Mesendoderm (in vitro differentiated cells): ENCODE results near the gene CYTH3.
"Not testable (repeated sequence)": the region's sequence is repeated elsewhere in the genome, so short reads cannot be mapped to it uniquely, and the experiment has no call there.

ENCODE experiments used
- DNase-seq: peaks from one replicate; pipeline ENCODE4 v3.0.0; 2013
- H2AK5ac ChIP-seq: 2 replicates; pipeline ENCODE4 v1.6.1; 2013; ENCODE audit warnings: low read length, inconsistent platforms
- H2BK120ac ChIP-seq: 2 replicates; pipeline ENCODE4 v1.6.1; 2013; ENCODE audit warnings: low read depth, mild to moderate bottlenecking, low read length, moderate library complexity, mixed read lengths
- H2BK15ac ChIP-seq: replicated peaks from 2 replicates; pipeline ENCODE4 v1.6.1; 2013; ENCODE audit warnings: low read depth, mild to moderate bottlenecking, moderate library complexity
- H2BK5ac ChIP-seq: 2 replicates; pipeline ENCODE4 v1.6.1; 2013; ENCODE audit warnings: low read length, inconsistent platforms
- H3K18ac ChIP-seq: 2 replicates; pipeline ENCODE4 v1.6.1; 2013; ENCODE audit warnings: mild to moderate bottlenecking, low read length, mixed read lengths
- H3K23ac ChIP-seq: one replicate; pipeline ENCODE4 v1.6.1; 2013; ENCODE audit warnings: low read length
- H3K27ac ChIP-seq: 2 replicates; pipeline ENCODE4 v1.5.1; 2013; ENCODE audit warnings: low read depth, mild to moderate bottlenecking, inconsistent platforms, low read length, moderate library complexity
- H3K27me3 ChIP-seq: 2 replicates; pipeline ENCODE4 v1.6.1; 2013; ENCODE audit warnings: low read length, control low read depth, mild to moderate bottlenecking, inconsistent platforms; ENCODE audit not compliant: insufficient read depth, poor library complexity
- H3K36me3 ChIP-seq: 2 replicates; pipeline ENCODE4 v1.6.1; 2013; ENCODE audit warnings: low read length, inconsistent platforms; ENCODE audit not compliant: control insufficient read depth, insufficient read depth
- H3K4ac ChIP-seq: one replicate; pipeline ENCODE4 v1.6.1; 2013; ENCODE audit warnings: low read depth, mild to moderate bottlenecking, low read length, moderate library complexity
- H3K4me1 ChIP-seq: 2 replicates; pipeline ENCODE4 v1.6.1; 2013; ENCODE audit warnings: low read depth, low read length, inconsistent platforms; ENCODE audit not compliant: control insufficient read depth
- H3K4me2 ChIP-seq: 2 replicates; pipeline ENCODE4 v1.6.1; 2013; ENCODE audit warnings: low read length
- H3K4me3 ChIP-seq: 2 replicates; pipeline ENCODE4 v1.5.1; 2013; ENCODE audit warnings: mild to moderate bottlenecking, low read length
- H3K56ac ChIP-seq: one replicate; pipeline ENCODE4 v1.6.1; 2013; ENCODE audit warnings: low read length
- H3K79me1 ChIP-seq: 2 replicates; pipeline ENCODE4 v1.6.1; 2013; ENCODE audit warnings: low read length, inconsistent platforms
- H3K79me2 ChIP-seq: 2 replicates; pipeline ENCODE4 v1.6.1; 2013; ENCODE audit warnings: mild to moderate bottlenecking, low read length; ENCODE audit not compliant: control insufficient read depth, insufficient read depth
- H3K9ac ChIP-seq: 2 replicates; pipeline ENCODE4 v1.6.1; 2013; ENCODE audit warnings: low read length, inconsistent platforms
- H4K5ac ChIP-seq: one replicate; pipeline ENCODE4 v1.6.1; 2013; ENCODE audit warnings: low read length
- H4K8ac ChIP-seq: one replicate; pipeline ENCODE4 v1.6.1; 2013; ENCODE audit warnings: low read depth, mild to moderate bottlenecking, control low read depth, low read length, moderate library complexity
- WGBS: extraction: QIAGEN DNeasy Blood & Tissue Kit; methylation state at CpG from one replicate; pipeline ENCODE4 v1.1.7; 2013; ENCODE audit warnings: low lambda C conversion rate, missing lambda C conversion rate; ENCODE audit not compliant: insufficient coverage; ENCODE audit errors: extremely low coverage; 5-methylcytosine and 5-hydroxymethylcytosine counted together

The CYTH3 gene

DNA sequence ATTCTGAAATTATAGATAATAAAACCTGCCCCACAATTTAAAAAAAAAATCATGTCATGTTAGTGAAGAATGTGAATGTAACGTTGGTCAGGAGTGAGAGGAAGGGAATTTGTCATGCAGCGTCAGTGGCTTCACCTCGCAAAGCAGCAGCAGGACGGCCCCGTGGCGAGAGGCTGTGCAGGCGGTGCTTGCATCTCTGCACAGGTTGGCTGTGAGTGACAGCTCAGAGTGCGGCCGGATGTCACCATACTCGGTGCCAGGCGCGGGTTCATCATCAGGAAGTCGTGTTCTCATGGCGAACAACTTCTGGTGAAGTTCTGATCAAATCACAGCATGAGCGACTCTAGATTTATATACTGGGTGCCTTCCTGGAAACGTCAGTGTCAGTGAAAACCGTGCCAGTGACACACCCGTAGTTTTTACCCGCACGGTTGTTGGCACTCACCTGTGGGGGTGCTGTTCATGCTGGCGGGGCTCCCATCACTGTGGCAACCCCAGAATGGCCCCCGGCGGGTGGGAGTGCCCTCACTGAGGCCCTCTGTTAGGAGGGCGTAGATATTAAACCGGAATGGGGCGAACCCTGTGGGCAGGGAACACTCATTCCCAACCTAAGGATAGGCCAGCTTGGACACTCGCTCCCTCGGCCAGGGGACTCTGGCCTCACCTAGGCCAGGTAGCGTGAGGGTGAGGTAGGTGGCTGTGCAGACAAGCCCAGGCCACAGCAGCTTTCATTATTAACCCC, 120.3 kb downstream of the CYTH3 start:
- H3K79me1 ChIP-seq = no peaks in the 10 kb centered on the region
- DNase-seq = no peak
- H2BK5ac ChIP-seq = no peak overlapping the region
- H3K79me2 ChIP-seq = no peaks in the 10 kb centered on the region
- H4K5ac ChIP-seq = no peak overlapping the region
- H2BK15ac ChIP-seq = no peak overlapping the region
- H3K4me1 ChIP-seq = no peaks in the 10 kb centered on the region
- no peak overlapping the region for H4K8ac ChIP-seq
- peaks cover 7% of the 10 kb centered on the region for H3K36me3 ChIP-seq
- no peak overlapping the region for H3K27ac ChIP-seq
- no peak overlapping the region for H3K4me3 ChIP-seq
- no peak overlapping the region for H3K9ac ChIP-seq
- H3K4ac ChIP-seq = no peak overlapping the region
- no peak overlapping the region for H3K18ac ChIP-seq
- H3K27me3 ChIP-seq = no peaks in the 10 kb centered on the region
- WGBS = no CpG with 5 or more reads among the region's 29 CpGs
- H2AK5ac ChIP-seq = no peak overlapping the region
- no peak overlapping the region for H3K23ac ChIP-seq
- no peak overlapping the region for H3K4me2 ChIP-seq
- H3K56ac ChIP-seq = no peak overlapping the region
- H2BK120ac ChIP-seq = no peak overlapping the region

DNA sequence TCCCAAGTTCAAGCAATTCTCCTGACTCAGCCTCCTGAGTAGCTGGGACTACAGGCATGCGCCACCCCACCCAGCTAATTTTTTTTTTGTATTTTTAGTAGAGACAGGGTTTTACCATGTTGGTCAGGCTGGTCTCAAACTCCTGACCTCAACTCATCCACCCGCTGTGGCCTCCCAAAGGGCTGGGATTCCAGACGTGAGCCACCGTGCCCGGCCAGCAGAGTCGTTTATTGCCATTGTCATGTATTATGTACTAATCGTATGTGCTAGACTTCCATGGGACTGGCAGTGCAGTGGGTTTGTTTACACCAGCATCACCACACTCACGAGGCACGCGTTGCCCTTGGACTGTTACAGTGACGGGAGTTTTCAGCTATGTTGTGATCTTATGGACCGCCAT, 120.9 kb downstream of the CYTH3 start:
- not testable (repeated sequence) for H2BK120ac ChIP-seq, H3K27ac ChIP-seq, H4K8ac ChIP-seq, H3K4me3 ChIP-seq, DNase-seq, H3K27me3 ChIP-seq, H3K4me2 ChIP-seq, H3K56ac ChIP-seq, H3K4ac ChIP-seq, H3K79me2 ChIP-seq, H3K9ac ChIP-seq, H2AK5ac ChIP-seq, H4K5ac ChIP-seq, H3K23ac ChIP-seq, H2BK15ac ChIP-seq, H2BK5ac ChIP-seq, H3K18ac ChIP-seq, H3K79me1 ChIP-seq, H3K4me1 ChIP-seq
- H3K36me3 ChIP-seq = peaks cover 11% of the 10 kb centered on the region
- WGBS = no CpG with 5 or more reads among the region's 12 CpGs

DNA sequence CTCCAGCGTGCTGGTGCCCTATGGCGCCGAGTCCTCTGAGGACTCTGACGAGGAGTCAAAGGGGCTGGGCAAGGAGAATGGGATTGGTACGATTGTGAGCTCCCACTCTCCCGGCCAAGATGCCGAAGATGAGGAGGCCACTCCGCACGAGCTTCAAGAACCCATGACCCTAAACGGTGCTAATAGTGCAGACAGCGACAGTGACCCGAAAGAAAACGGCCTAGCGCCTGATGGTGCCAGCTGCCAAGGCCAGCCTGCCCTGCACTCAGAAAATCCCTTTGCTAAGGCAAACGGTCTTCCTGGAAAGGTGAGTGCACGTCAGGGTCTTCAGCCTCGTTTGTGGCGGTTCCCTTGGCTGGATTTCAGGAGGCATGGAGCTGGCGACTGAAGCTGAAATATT, 122.4 kb downstream of the CYTH3 start:
- H3K18ac ChIP-seq = no peak overlapping the region

DNA sequence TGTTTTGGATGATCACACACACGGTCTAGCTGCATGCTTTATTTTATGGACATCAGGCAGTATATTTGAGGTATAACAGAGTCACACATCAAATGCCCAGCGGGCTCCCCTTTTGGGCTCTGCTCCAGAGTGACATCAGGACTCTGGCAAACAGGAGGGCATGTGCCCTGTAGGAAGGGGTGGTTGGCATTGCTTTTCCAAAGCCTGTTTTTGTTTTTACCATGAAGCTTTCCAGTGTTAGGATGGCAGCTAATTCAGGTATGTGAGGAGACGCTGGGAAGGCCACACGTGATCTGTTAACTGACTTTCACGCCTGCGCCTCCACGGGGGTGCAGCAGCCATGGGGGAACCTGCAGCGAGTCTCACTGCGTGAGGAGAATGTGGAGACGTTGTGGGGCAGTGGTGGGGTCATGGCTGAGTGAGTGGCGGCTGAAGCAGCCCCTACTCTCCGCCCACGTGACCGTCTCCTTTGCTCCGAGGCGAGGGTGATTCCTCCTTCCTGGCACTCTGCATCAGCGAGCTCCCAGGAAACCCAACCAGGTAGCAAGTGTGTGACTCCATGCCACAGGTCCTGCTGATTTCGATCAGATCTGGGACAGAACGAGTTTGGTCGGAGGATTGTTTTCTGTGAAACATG, 123.6 kb downstream of the CYTH3 start:
- Histone ChIP-seq H3K4me2 (no peak overlapping the region), H3K4me1 (no peaks in the 10 kb centered on the region), H2BK5ac (no peak overlapping the region), H3K4ac (no peak overlapping the region), H3K18ac (no peak overlapping the region), H3K79me2 (no peaks in the 10 kb centered on the region), H3K9ac (no peak overlapping the region), H3K36me3 (peaks cover 13% of the 10 kb centered on the region), H3K23ac (no peak overlapping the region), H2BK15ac (no peak overlapping the region), H4K5ac (no peak overlapping the region), H4K8ac (no peak overlapping the region), H2AK5ac (no peak overlapping the region), H3K56ac (no peak overlapping the region), H2BK120ac (no peak overlapping the region), H3K79me1 (no peaks in the 10 kb centered on the region), H3K27ac (no peak overlapping the region), H3K4me3 (no peak overlapping the region), H3K27me3 (no peaks in the 10 kb centered on the region)
- DNase-seq = no peak
- WGBS = no CpG with 5 or more reads among the region's 20 CpGs

More for the DNA sequence above, 122.4 kb downstream of the CYTH3 start:
- Histone ChIP-seq H3K27me3 (no peaks in the 10 kb centered on the region), H2BK5ac (no peak overlapping the region), H2BK120ac (no peak overlapping the region), H3K4me3 (no peak overlapping the region), H3K4me1 (no peaks in the 10 kb centered on the region), H4K8ac (no peak overlapping the region), H3K4ac (no peak overlapping the region), H3K79me2 (no peaks in the 10 kb centered on the region), H3K56ac (no peak overlapping the region), H3K79me1 (no peaks in the 10 kb centered on the region), H3K23ac (no peak overlapping the region), H3K27ac (no peak overlapping the region), H3K36me3 (peaks cover 13% of the 10 kb centered on the region), H3K9ac (no peak overlapping the region), H3K4me2 (no peak overlapping the region), H2BK15ac (no peak overlapping the region), H4K5ac (no peak overlapping the region), H2AK5ac (no peak overlapping the region)
- DNase-seq = no peak
- WGBS = no CpG with 5 or more reads among the region's 19 CpGs

DNA sequence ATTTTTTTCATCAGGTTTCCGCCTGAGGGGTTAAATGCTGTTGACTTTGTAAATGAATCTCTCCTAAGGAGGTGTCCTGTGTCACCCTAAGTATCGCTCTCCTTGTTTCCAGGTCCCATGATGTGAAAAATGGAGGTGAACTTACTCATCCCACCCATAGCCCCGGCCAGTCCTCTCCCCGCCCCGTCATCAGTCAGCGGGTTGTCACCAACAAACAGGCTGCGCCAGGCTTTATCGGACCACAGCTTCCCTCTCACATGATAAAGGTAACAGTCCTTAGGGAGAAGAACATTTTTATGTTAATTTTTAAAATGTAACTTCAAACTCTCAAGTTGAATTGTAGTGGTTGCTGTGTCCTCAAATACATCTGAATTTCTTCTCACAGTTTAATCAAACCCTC, 124.8 kb downstream of the CYTH3 start:
- Histone ChIP-seq H3K23ac (no peak overlapping the region), H3K4me1 (no peaks in the 10 kb centered on the region), H4K8ac (no peak overlapping the region), H2AK5ac (no peak overlapping the region), H2BK15ac (no peak overlapping the region), H3K4me2 (no peak overlapping the region), H2BK120ac (no peak overlapping the region), H3K79me2 (no peaks in the 10 kb centered on the region), H3K18ac (no peak overlapping the region), H3K4me3 (no peak overlapping the region), H3K27ac (no peak overlapping the region), H3K4ac (no peak overlapping the region), H3K27me3 (no peaks in the 10 kb centered on the region), H3K56ac (no peak overlapping the region), H4K5ac (no peak overlapping the region), H2BK5ac (no peak overlapping the region), H3K36me3 (peaks cover 13% of the 10 kb centered on the region), H3K79me1 (no peaks in the 10 kb centered on the region), H3K9ac (no peak overlapping the region)
- no CpG with 5 or more reads among the region's 8 CpGs for WGBS
- no peak for DNase-seq
